Keratinocyte (primary cell): Measurements from ENCODE around the gene ARHGAP4. TPM values are rescaled to one million over a fixed set of nuclear protein-coding genes. Genes with fewer than 3 reads are reported as not detected.

ENCODE experiments used
- DNase-seq: peaks from one replicate; pipeline ENCODE4 v3.0.0-alpha.2; 2011; ENCODE audit warnings: low read depth, missing footprints, low spot score
- FAIRE-seq: peaks from 2 replicates; lab custom pipeline; 2011; peaks lifted over from hg19 to GRCh38; lab: Jason Lieb, UNC
- H2AFZ ChIP-seq: 2 replicates; pipeline ENCODE4 v1.6.0; 2012; ENCODE audit warnings: low read length, control low read depth, inconsistent platforms; ENCODE audit not compliant: control insufficient read depth
- H3K27ac ChIP-seq: 2 replicates; pipeline ENCODE4 v1.5.1; 2011; ENCODE audit warnings: low read length; ENCODE audit not compliant: control insufficient read depth, insufficient read depth
- H3K27me3 ChIP-seq: 3 replicates; pipeline ENCODE4 v1.6.0; 2011; ENCODE audit warnings: low read length; ENCODE audit not compliant: control insufficient read depth, insufficient read depth; ENCODE audit errors: extremely low read depth
- H3K36me3 ChIP-seq, 2 experiments: 2 replicates in 1 of 2; 3 replicates in 1 of 2; pipeline ENCODE4 v1.5.1; 2011; ENCODE audit warnings: low read length in 2 of 2, mild to moderate bottlenecking in 1 of 2; ENCODE audit not compliant: control insufficient read depth in 2 of 2, insufficient read depth in 2 of 2; ENCODE audit errors: extremely low read depth in 1 of 2
- H3K4me1 ChIP-seq: 3 replicates; pipeline ENCODE4 v1.5.1; 2011; ENCODE audit warnings: low read length; ENCODE audit not compliant: control insufficient read depth, insufficient read depth; ENCODE audit errors: extremely low read depth
- H3K4me2 ChIP-seq: 3 replicates; pipeline ENCODE4 v1.6.0; 2011; ENCODE audit warnings: low read depth, low read length; ENCODE audit not compliant: control insufficient read depth, insufficient read depth; ENCODE audit errors: extremely low read depth
- H3K4me3 ChIP-seq, 3 experiments: fragments of 200-600 bp in 1 of 3; sonication (generic) in 1 of 3; 2 replicates in 2 of 3; 3 replicates in 1 of 3; pipeline ENCODE4 v1.5.1; 2011 to 2016; ENCODE audit warnings: low read length in 3 of 3, mild to moderate bottlenecking in 3 of 3, control low read depth in 2 of 3, inconsistent platforms in 1 of 3, low read depth in 1 of 3, mixed read lengths in 1 of 3, mixed run types in 1 of 3, moderate library complexity in 1 of 3; ENCODE audit not compliant: control insufficient read depth in 2 of 3, insufficient read depth in 2 of 3; ENCODE audit errors: extremely low read depth in 1 of 3
- H3K79me2 ChIP-seq: 2 replicates; pipeline ENCODE4 v1.6.0; 2012; ENCODE audit warnings: low read length; ENCODE audit not compliant: control insufficient read depth, insufficient read depth
- H3K9ac ChIP-seq: 3 replicates; pipeline ENCODE4 v1.6.0; 2011; ENCODE audit warnings: low read length; ENCODE audit not compliant: control insufficient read depth, insufficient read depth; ENCODE audit errors: extremely low read depth
- H3K9me1 ChIP-seq: 3 replicates; pipeline ENCODE4 v1.6.0; 2011; ENCODE audit warnings: low read length; ENCODE audit not compliant: control insufficient read depth, insufficient read depth; ENCODE audit errors: extremely low read depth
- H3K9me3 ChIP-seq: 2 replicates; pipeline ENCODE4 v1.5.1; 2012; ENCODE audit warnings: low read depth, low read length; ENCODE audit not compliant: control insufficient read depth
- H4K20me1 ChIP-seq: 3 replicates; pipeline ENCODE4 v1.6.0; 2011; ENCODE audit warnings: low read length; ENCODE audit not compliant: control insufficient read depth, insufficient read depth; ENCODE audit errors: extremely low read depth
- CTCF ChIP-seq, 3 experiments: IDR thresholded peaks in 1 of 3; conservative IDR thresholded peaks in 1 of 3; optimal IDR thresholded peaks in 1 of 3; 2 replicates in 2 of 3; 3 replicates in 1 of 3; pipeline versions ENCODE3 to v1.5.1; 2011; ENCODE audit warnings: low read length in 3 of 3, mild to moderate bottlenecking in 3 of 3, moderate library complexity in 2 of 3, control low read depth in 1 of 3, inconsistent platforms in 1 of 3; ENCODE audit not compliant: insufficient read depth in 2 of 3; ENCODE audit errors: extremely low read depth in 1 of 3
- EZH2 ChIP-seq: IDR thresholded peaks from one replicate; pipeline ENCODE4 v1.6.1; 2012; ENCODE audit warnings: inconsistent platforms, mild to moderate bottlenecking, low read length, moderate library complexity
- dilution Hi-C: fragments of 300-500 bp; cut with MboI; formaldehyde crosslinking; loops from one replicate; pipeline ENCODE4 v1.7.0; 2020; ENCODE audit warnings: low sequenced_read_pairs; ENCODE audit not compliant: extremely low pct_ligation_motif_present
- polyA plus RNA-seq, 5 experiments: library from polyadenylated mRNA; depleted of rRNA in 3 of 5; stranded (reverse) in 3 of 5; stranded (forward) in 1 of 5; unstranded in 1 of 5; fragments of >200 nt; gene quantifications; 1 replicate in 1 of 5; 2 replicates in 3 of 5; 3 replicates in 1 of 5; pipeline versions ENCODE4 v1.2.1 to v1.2.3, GENCODE V29; 2011 to 2012; ENCODE audit warnings: missing spikeins in 2 of 5, low read depth in 1 of 5, low replicate concordance in 1 of 5

ARHGAP4 gene
- polyA plus RNA-seq, 1 donor (not counting 4 experiments of a cell fraction or from before 2014, with no cell fraction given): 0.35 TPM

- DNase-seq (no peak), FAIRE-seq (no peak)
- Histone ChIP-seq H3K9ac (no peak overlapping the region), H3K79me2 (no peaks in the 10 kb centered on the region), H3K4me2 (no peak overlapping the region), H4K20me1 (no peaks in the 10 kb centered on the region), H3K36me3 (peaks cover 0 to 7% of the 10 kb centered on the region in 2 experiments), H2AFZ (no peak overlapping the region), H3K27ac (no peak overlapping the region), H3K27me3 (no peaks in the 10 kb centered on the region), H3K9me1 (no peaks in the 10 kb centered on the region), H3K9me3 (no peaks in the 10 kb centered on the region), H3K4me1 (no peaks in the 10 kb centered on the region), H3K4me3 (no peak overlapping the region)
- TF ChIP-seq CTCF (optimal IDR thresholded peaks at IDR 0.05 in 1 of 3, IDR thresholded peaks at IDR 0.05 in 1 of 3, conservative IDR thresholded peaks at IDR 0.05 in 1 of 3; ENCODE audit: extremely low read depth in 1 of 3, insufficient read depth in 2 of 3, low read length in 3 of 3): no peak
- no peak for TF ChIP-seq EZH2
- dilution Hi-C loops: no loop called here
These were observed 18.7 kb upstream of the ARHGAP4 start for GRCh38 chrX:153944800-153945150.

- no peak within 1 kb of the TSS for H3K9ac ChIP-seq
- H3K36me3 ChIP-seq: peaks cover 0 to 4% of the 10 kb centered on the region in 2 experiments
- no peaks in the 10 kb centered on the region for H3K9me1 ChIP-seq
- no peak within 1 kb of the TSS for H3K4me3 ChIP-seq
- H3K27me3 ChIP-seq: no peaks in the 10 kb centered on the region
- no peaks in the 10 kb centered on the region for H3K9me3 ChIP-seq
- H3K4me1 ChIP-seq: no peaks in the 10 kb centered on the region
- TF ChIP-seq EZH2 (no peak), CTCF (optimal IDR thresholded peaks at IDR 0.05 in 1 of 3, IDR thresholded peaks at IDR 0.05 in 1 of 3, conservative IDR thresholded peaks at IDR 0.05 in 1 of 3; ENCODE audit: extremely low read depth in 1 of 3, insufficient read depth in 2 of 3, low read length in 3 of 3) (no peak)
- FAIRE-seq: no peak
- no peak within 1 kb of the TSS for H3K27ac ChIP-seq
- H3K4me2 ChIP-seq: no peak within 1 kb of the TSS
- no peak for DNase-seq
- dilution Hi-C loops: no loop called here
- no peaks in the 10 kb centered on the region for H4K20me1 ChIP-seq
- no peak within 1 kb of the TSS for H2AFZ ChIP-seq
- H3K79me2 ChIP-seq: no peaks in the 10 kb centered on the region
These were observed 18.2 kb upstream of the ARHGAP4 start, which contains the start of gene RENBP for GRCh38 chrX:153944140-153944799. Gene RENBP (minus strand): TSS chrX:153944643. CDS start chrX:153944610, 33 bp downstream.
